OCI-LY7 (cell line): ENCODE data around the gene CELSR3. TPM values are rescaled to one million over a fixed set of nuclear protein-coding genes. Genes with fewer than 3 reads are reported as not detected.

Source experiments
- Bru-seq: library from RNA; stranded (reverse); fragments of 400-500 nt; gene quantifications from one replicate; lab custom pipeline; 2021; lab: Mats Ljungman, UMichigan
- BruChase-seq, 2 experiments: library from RNA; stranded (reverse); fragments of 400-500 nt; gene quantifications; one replicate each; lab custom pipeline; 2021; lab: Mats Ljungman, UMichigan
- BruUV-seq: library from RNA; stranded (reverse); fragments of 400-500 nt; replicated peaks from 2 replicates; lab custom pipeline; 2021; lab: Mats Ljungman, UMichigan
- CTCF ChIA-PET: fragments of 300-600 bp; sonication (Branson Sonifier 250); formaldehyde crosslinking; loops from one replicate; lab custom pipeline; 2022; ENCODE audit warnings: antibody characterized with exemption; ENCODE audit not compliant: unreplicated experiment; lab: Charles Lee
- POLR2A ChIA-PET: fragments of 300-600 bp; sonication (Branson Sonifier 250); formaldehyde crosslinking; loops from one replicate; lab custom pipeline; 2022; ENCODE audit warnings: antibody characterized with exemption; lab: Charles Lee
- DNase-seq: peaks from one replicate; pipeline ENCODE4 v3.0.0-alpha.2; 2015; ENCODE audit warnings: low spot score
- H2AFZ ChIP-seq: fragments of 200-600 bp; sonication (generic), shearing (Covaris generic); 2 replicates; pipeline ENCODE4 v1.6.1; 2014; ENCODE audit warnings: mild to moderate bottlenecking, antibody characterized with exemption, low read length, moderate library complexity
- H3K27ac ChIP-seq: fragments of 200-600 bp; sonication (generic); 2 replicates; pipeline ENCODE4 v1.5.1; 2014; ENCODE audit warnings: mixed run types, low read depth, mild to moderate bottlenecking, moderate library complexity, low read length, inconsistent platforms; ENCODE audit not compliant: poor library complexity, severe bottlenecking
- H3K36me3 ChIP-seq: fragments of 200-600 bp; sonication (generic); 2 replicates; pipeline ENCODE4 v1.6.1; 2014; ENCODE audit warnings: mild to moderate bottlenecking, antibody characterized with exemption, low read length, moderate library complexity, mixed read lengths; ENCODE audit not compliant: insufficient read depth
- H3K4me1 ChIP-seq: fragments of 200-600 bp; sonication (generic); 2 replicates; pipeline ENCODE4 v1.5.1; 2014; ENCODE audit warnings: mild to moderate bottlenecking, low read length; ENCODE audit not compliant: insufficient read depth, poor library complexity, severe bottlenecking
- H3K4me2 ChIP-seq: fragments of 200-600 bp; sonication (generic); 2 replicates; pipeline ENCODE4 v1.6.1; 2014; ENCODE audit warnings: mild to moderate bottlenecking, low read length
- H3K4me3 ChIP-seq: fragments of 200-600 bp; sonication (generic); 2 replicates; pipeline ENCODE4 v1.5.1; 2014; ENCODE audit warnings: mild to moderate bottlenecking, low read depth, low read length; ENCODE audit not compliant: poor library complexity, severe bottlenecking
- H3K79me2 ChIP-seq: fragments of 200-600 bp; sonication (generic); 2 replicates; pipeline ENCODE4 v1.6.1; 2016; ENCODE audit warnings: low read depth, mild to moderate bottlenecking, low read length, moderate library complexity, mixed read lengths; ENCODE audit not compliant: insufficient read depth
- H3K9me2 ChIP-seq: fragments of 200-600 bp; sonication (generic); 2 replicates; pipeline ENCODE4 v1.6.1; 2016; ENCODE audit warnings: mild to moderate bottlenecking, low read length, mixed read lengths; ENCODE audit not compliant: insufficient read depth
- H3K9me3 ChIP-seq: fragments of 200-600 bp; sonication (generic); 2 replicates; pipeline ENCODE4 v1.6.1; 2014; ENCODE audit warnings: mild to moderate bottlenecking, mixed run types, low read length, mixed read lengths
- H4K20me1 ChIP-seq: fragments of 200-600 bp; sonication (generic); 2 replicates; pipeline ENCODE4 v1.6.1; 2014; ENCODE audit warnings: mild to moderate bottlenecking, antibody characterized with exemption, low read length, moderate library complexity, mixed read lengths; ENCODE audit not compliant: insufficient read depth
- EZH2phosphoT487 ChIP-seq: fragments of 200-600 bp; sonication (generic); IDR thresholded peaks from 2 replicates; pipeline ENCODE4 v1.6.1; 2018; ENCODE audit warnings: low read depth, borderline replicate concordance, mild to moderate bottlenecking, mixed run types, antibody characterized with exemption, low read length, moderate library complexity, mixed read lengths
- intact Hi-C: fragments of 100-400 bp; cut with micrococcal nuclease; formaldehyde crosslinking; loops from one replicate; pipeline ENCODE4 v1.10.0; 2022; ENCODE audit not compliant: unreplicated experiment
- long read RNA-seq: library from polyadenylated mRNA; stranded (forward); transcript quantifications from one replicate; pipeline ENCODE4 v2.0.0, GENCODE V29; 2022
- total RNA-seq, 2 experiments: library from RNA; depleted of rRNA in 1 of 2; stranded (reverse); fragments of >200 nt in 1 of 2; shearing (Covaris generic) in 1 of 2; gene quantifications; 2 replicates each; pipeline ENCODE4 v1.2.3, GENCODE V29; 2014 to 2022
- TF ChIP-seq, protein P1 (sequence below): fragments of 200-600 bp; sonication (generic); conservative IDR thresholded peaks from 2 replicates; pipeline ENCODE4 v1.5.1; 2014; ENCODE audit warnings: mild to moderate bottlenecking, antibody characterized with exemption, low read length, moderate library complexity, mixed read lengths

CELSR3 gene
- total RNA-seq (2014; rRNA removed; shearing (Covaris generic)) = 2.3 and 3.0 TPM in 2 replicates
- total RNA-seq (2022) = 8.4 and 9.1 TPM in 2 replicates
- percentile 40 among the genes with signal in this experiment for Bru-seq, nascent RNA
- BruChase-seq, experiment 1, labeled RNA remaining after a 6-hour chase = percentile 51 among the genes with signal in this experiment
- percentile 56 among the genes with signal in this experiment for BruChase-seq, experiment 2, labeled RNA remaining after a 2-hour chase
- long read RNA-seq, partial matches to known transcripts = 1 of 5 reads
- long read RNA-seq, other reads (novel, unspliced or antisense) = 4 of 5 reads

- H3K4me2 ChIP-seq = peak within 1 kb of the TSS; percentile 93
Observed at GRCh38 chr3:48662753-48663488, at the start of gene CELSR3. TSS of gene CELSR3 (minus strand) at chr3:48662886. CDS start at chr3:48662634, 252 bp downstream.

GRCh38 chr3:48711727-48712126, 49.0 kb upstream of the CELSR3 start:
- Histone ChIP-seq H3K9me3 (no peaks in the 10 kb centered on the region), H3K79me2 (peaks cover 96% of the 10 kb centered on the region), H3K9me2 (no peaks in the 10 kb centered on the region), H3K27ac (no peak overlapping the region), H3K36me3 (peaks cover 80% of the 10 kb centered on the region), H3K4me3 (no peak overlapping the region), H4K20me1 (peaks cover 7% of the 10 kb centered on the region; the same call in 1 of the 2 replicates), H2AFZ (no peak overlapping the region), H3K4me1 (peaks cover 21% of the 10 kb centered on the region), H3K4me2 (no peak overlapping the region)
- DNase-seq = no peak
- TF ChIP-seq EZH2phosphoT487 = no peak
- TF ChIP-seq, protein P1, sequence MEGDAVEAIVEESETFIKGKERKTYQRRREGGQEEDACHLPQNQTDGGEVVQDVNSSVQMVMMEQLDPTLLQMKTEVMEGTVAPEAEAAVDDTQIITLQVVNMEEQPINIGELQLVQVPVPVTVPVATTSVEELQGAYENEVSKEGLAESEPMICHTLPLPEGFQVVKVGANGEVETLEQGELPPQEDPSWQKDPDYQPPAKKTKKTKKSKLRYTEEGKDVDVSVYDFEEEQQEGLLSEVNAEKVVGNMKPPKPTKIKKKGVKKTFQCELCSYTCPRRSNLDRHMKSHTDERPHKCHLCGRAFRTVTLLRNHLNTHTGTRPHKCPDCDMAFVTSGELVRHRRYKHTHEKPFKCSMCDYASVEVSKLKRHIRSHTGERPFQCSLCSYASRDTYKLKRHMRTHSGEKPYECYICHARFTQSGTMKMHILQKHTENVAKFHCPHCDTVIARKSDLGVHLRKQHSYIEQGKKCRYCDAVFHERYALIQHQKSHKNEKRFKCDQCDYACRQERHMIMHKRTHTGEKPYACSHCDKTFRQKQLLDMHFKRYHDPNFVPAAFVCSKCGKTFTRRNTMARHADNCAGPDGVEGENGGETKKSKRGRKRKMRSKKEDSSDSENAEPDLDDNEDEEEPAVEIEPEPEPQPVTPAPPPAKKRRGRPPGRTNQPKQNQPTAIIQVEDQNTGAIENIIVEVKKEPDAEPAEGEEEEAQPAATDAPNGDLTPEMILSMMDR = no peak
- POLR2A ChIA-PET = no interaction called here
- CTCF ChIA-PET = interaction anchor here (0.6 kb wide), 1 partner anchor 275 kb away, joined by 4 read pairs; no protein-coding TSS in a partner anchor
- BruUV-seq = no TSS peak
- intact Hi-C loops = no loop called here

More at GRCh38 chr3:48662753-48663488, at the start of gene CELSR3:
- Histone ChIP-seq H3K36me3 (no peaks in the 10 kb centered on the region; the same call in 1 of the 2 replicates), H3K4me1 (no peaks in the 10 kb centered on the region), H3K9me3 (no peaks in the 10 kb centered on the region), H3K79me2 (no peaks in the 10 kb centered on the region), H3K9me2 (no peaks in the 10 kb centered on the region), H3K4me3 (peak within 1 kb of the TSS; percentile 80), H2AFZ (peak within 1 kb of the TSS; percentile 74), H3K27ac (peak within 1 kb of the TSS; percentile 79), H4K20me1 (no peaks in the 10 kb centered on the region)
- peak; percentile 95 for DNase-seq
- intact Hi-C loops = loop anchor here (1.0 to 5.0 kb wide), 4 partner anchors 22 to 101 kb away; partner anchors contain the start of genes NCKIPSD, SLC26A6, UCN2 and UQCRC1
- ChIA-PET CTCF (interaction anchor here (0.9 to 1.8 kb wide), 2 partner anchors 28 to 226 kb away, joined by 3 to 10 read pairs; partner anchors contain the start of gene SLC26A6), POLR2A (interaction anchor here (0.6 to 1.2 kb wide), 6 partner anchors 19 to 1062 kb away, joined by 3 to 4 read pairs (median 3); partner anchors contain the start of genes IP6K2 and PFKFB4)
- BruUV-seq = TSS peak; percentile 90
- TF ChIP-seq EZH2phosphoT487 = no peak

DNA sequence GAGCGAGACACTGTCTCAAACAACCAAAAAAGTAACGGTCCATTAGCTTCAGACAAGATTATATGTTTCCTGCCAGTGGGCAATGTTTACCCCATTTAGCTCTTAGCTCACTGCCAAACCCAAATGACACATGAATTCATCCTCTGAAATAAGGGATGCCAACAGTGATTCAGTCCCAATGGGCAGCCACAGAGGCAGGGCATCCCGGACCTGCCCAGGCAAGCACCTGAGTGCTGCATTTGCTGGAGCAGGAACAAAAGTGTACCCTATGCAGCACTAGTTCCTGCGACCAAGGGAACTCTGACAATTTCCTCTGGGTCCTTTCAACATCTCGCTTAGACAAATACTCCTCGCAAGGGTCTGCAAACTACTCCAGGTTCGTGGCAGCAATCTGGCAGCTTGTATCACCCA, 46.4 kb upstream of the CELSR3 start:
- intact Hi-C loops = no loop called here
- no peaks in the 10 kb centered on the region for H4K20me1 ChIP-seq
- H3K36me3 ChIP-seq = peaks cover 85% of the 10 kb centered on the region
- no peaks in the 10 kb centered on the region for H3K9me3 ChIP-seq
- TF ChIP-seq, protein P1 = no peak
- TF ChIP-seq EZH2phosphoT487 = no peak
- H3K9me2 ChIP-seq = no peaks in the 10 kb centered on the region
- BruUV-seq = no TSS peak
- no peak overlapping the region for H3K27ac ChIP-seq
- ChIA-PET CTCF (interaction anchor here (1.2 kb wide), 1 partner anchor 8 kb away, joined by 3 read pairs; the partner anchor contains the start of gene IP6K2), POLR2A (interaction anchor here (0.6 kb wide), 1 partner anchor 74 kb away, joined by 3 read pairs; the partner anchor contains the start of gene SLC26A6)
- no peak for DNase-seq
- H3K4me2 ChIP-seq = no peak overlapping the region
- H3K4me1 ChIP-seq = peaks cover 9% of the 10 kb centered on the region
- peaks cover 91% of the 10 kb centered on the region for H3K79me2 ChIP-seq
- no peak overlapping the region for H2AFZ ChIP-seq
- H3K4me3 ChIP-seq = no peak overlapping the region
